ENCODE results near the gene THRAP3. TPM values are rescaled to one million over a fixed set of nuclear protein-coding genes. Genes with fewer than 3 reads are reported as not detected.

Gene THRAP3
- total RNA-seq, 1 experiment from 2014 or later = 143 TPM

- no peaks in the 10 kb centered on the region for H3K9me2 ChIP-seq (ENCODE audit: insufficient read depth)
- H3K27me3 ChIP-seq (ENCODE audit: insufficient read depth, low read depth) = no peaks in the 10 kb centered on the region
- no peaks in the 10 kb centered on the region for H3K9me3 ChIP-seq (ENCODE audit: insufficient read depth, low read depth)
- H2AFZ ChIP-seq = no peak overlapping the region
- DNase-seq = peak; percentile 89 to 91
- peaks cover 8% of the 10 kb centered on the region; the same call in 1 of the 2 replicates for H3K79me2 ChIP-seq (ENCODE audit: low read depth)
- ChIA-PET POLR2A (ENCODE audit: unreplicated experiment) (interaction anchor here (0.5 to 1.1 kb wide), 3 partner anchors 51 to 1120 kb away, joined by 3 to 13 read pairs (median 4); no protein-coding TSS in a partner anchor), CTCF (interaction anchor here (0.5 to 2.7 kb wide), 4 partner anchors 8 to 165 kb away, joined by 3 to 14 read pairs (median 7); no protein-coding TSS in a partner anchor)
- H3K36me3 ChIP-seq (ENCODE audit: low read depth) = peaks cover 16% of the 10 kb centered on the region
- peaks cover 58% of the 10 kb centered on the region for H3F3A ChIP-seq (ENCODE audit: insufficient read depth, low read depth)
- BruUV-seq (replicated peaks) = TSS peak; percentile 14
- H3K27ac ChIP-seq = peak overlapping the region; percentile 97
- TF ChIP-seq EZH2 (IDR thresholded peaks at IDR 0.05; ENCODE audit: low read depth) (no peak), CTCF (conservative IDR thresholded peaks at IDR 0.05) (no peak)
- intact Hi-C loops (cut with micrococcal nuclease; ENCODE audit: unreplicated experiment) = loop anchor here (1.0 to 10.0 kb wide), 6 partner anchors 36 to 1344 kb away; partner anchors contain the start of genes CDCA8 and TRAPPC3
- H3K4me1 ChIP-seq (replicated peaks; ENCODE audit: insufficient read depth) = peaks cover 67% of the 10 kb centered on the region
- peak overlapping the region; percentile 89 for H3K4me2 ChIP-seq
- no peaks in the 10 kb centered on the region for H4K20me1 ChIP-seq (ENCODE audit: insufficient read depth)
- peak overlapping the region; percentile 41; the same call in 1 of the 2 replicates for H3K4me3 ChIP-seq
Measured at GRCh38 chr1:36350659-36351226, 126.5 kb downstream of the THRAP3 start.

GRCh38 chr1:36351227-36351977 lies 127.2 kb downstream of the THRAP3 start:
- no peaks in the 10 kb centered on the region for H3K9me2 ChIP-seq (ENCODE audit: insufficient read depth)
- H3K79me2 ChIP-seq (ENCODE audit: low read depth) = peaks cover 8% of the 10 kb centered on the region; the same call in 1 of the 2 replicates
- no peak overlapping the region for H2AFZ ChIP-seq
- TF ChIP-seq CTCF (conservative IDR thresholded peaks at IDR 0.05) (no peak), EZH2 (IDR thresholded peaks at IDR 0.05; ENCODE audit: low read depth) (no peak)
- peak overlapping the region; percentile 97 for H3K27ac ChIP-seq
- H3K27me3 ChIP-seq (ENCODE audit: insufficient read depth, low read depth) = no peaks in the 10 kb centered on the region
- intact Hi-C loops (cut with micrococcal nuclease; ENCODE audit: unreplicated experiment) = loop anchor here (1.0 to 10.0 kb wide), 6 partner anchors 35 to 1343 kb away; partner anchors contain the start of genes CDCA8 and TRAPPC3
- peaks cover 16% of the 10 kb centered on the region for H3K36me3 ChIP-seq (ENCODE audit: low read depth)
- peaks cover 55% of the 10 kb centered on the region for H3F3A ChIP-seq (ENCODE audit: insufficient read depth, low read depth)
- H3K4me3 ChIP-seq = peak overlapping the region; percentile 41; the same call in 1 of the 2 replicates
- no peaks in the 10 kb centered on the region for H3K9me3 ChIP-seq (ENCODE audit: insufficient read depth, low read depth)
- DNase-seq = peak; percentile 82 to 96
- TSS peak; percentile 63 for BruUV-seq (replicated peaks)
- ChIA-PET CTCF (interaction anchor here (0.9 to 2.7 kb wide), 6 partner anchors 9 to 51 kb away, joined by 4 to 14 read pairs (median 6); partner anchors contain the start of gene LSM10), POLR2A (ENCODE audit: unreplicated experiment) (interaction anchor here (0.6 to 1.1 kb wide), 3 partner anchors 52 to 1126 kb away, joined by 3 to 31 read pairs (median 4); no protein-coding TSS in a partner anchor)
- peaks cover 67% of the 10 kb centered on the region for H3K4me1 ChIP-seq (replicated peaks; ENCODE audit: insufficient read depth)
- H3K4me2 ChIP-seq = peak overlapping the region; percentile 89
- H4K20me1 ChIP-seq (ENCODE audit: insufficient read depth) = no peaks in the 10 kb centered on the region
